NCI-H1694 treated with DMSO at 0.1 percent for 48 hours (cell line): ENCODE results near the gene PPP2R5E.

Experiments used
- DNase-seq: peaks from one replicate; lab custom pipeline; 2025; lab: John Stamatoyannopoulos, UW

PPP2R5E gene

DNA sequence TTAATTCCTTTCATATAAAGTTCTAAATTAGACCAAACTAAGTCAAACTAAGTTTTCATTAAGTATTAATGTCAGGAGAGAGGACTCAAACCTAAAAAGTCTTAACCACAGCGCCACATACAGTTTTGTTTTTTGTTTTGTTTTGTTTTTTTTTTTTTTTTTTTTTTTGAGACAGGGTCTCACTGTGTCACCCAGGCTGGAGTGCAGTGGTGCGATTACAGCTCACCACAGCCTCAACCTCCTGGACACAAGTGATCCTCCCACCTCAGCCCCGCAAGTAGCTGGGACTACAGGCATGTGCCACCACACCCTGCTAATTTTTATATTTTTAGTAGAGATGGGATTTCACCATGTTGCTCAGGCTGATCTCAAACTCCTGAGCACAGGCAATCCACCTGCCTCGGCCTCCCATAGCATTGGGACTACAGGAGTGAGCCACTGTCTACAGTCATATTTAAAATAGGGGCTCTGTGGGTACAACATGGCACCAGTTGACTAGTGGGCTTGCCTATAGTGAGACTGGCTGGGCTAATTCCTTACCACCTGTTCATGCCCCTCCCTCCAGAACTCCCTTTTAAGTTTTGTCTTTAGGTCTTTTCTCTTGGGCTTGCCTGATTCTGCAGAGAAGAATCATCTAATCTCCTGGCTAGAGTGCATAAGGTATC is 110.2 kb downstream of the PPP2R5E start:
- DNase-seq = no peak

GRCh38 chr14:63432228-63432627 is 110.9 kb downstream of the PPP2R5E start:
- DNase-seq = no peak

GRCh38 chr14:63431466-63431865 is 111.7 kb downstream of the PPP2R5E start:
- DNase-seq = no peak

DNA sequence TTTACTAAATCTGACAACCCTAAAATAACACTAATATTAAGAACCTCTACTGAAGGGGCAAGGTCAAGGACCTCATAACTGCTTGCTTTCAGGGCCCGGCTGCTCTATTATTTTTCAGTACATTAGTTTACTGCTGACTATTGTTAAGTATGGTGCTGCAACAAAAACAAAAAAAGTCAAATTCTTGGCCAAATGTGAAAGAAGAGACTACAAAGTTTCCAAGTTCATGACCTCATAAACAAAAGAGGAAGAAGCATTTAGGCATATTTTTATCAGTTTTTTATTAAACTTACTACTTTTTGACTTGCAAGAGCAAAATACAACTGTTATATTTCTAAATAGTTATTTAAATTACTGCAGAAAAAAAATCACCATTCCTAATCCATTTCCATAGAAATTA is 114.7 kb downstream of the PPP2R5E start:
- DNase-seq = no peak

DNA sequence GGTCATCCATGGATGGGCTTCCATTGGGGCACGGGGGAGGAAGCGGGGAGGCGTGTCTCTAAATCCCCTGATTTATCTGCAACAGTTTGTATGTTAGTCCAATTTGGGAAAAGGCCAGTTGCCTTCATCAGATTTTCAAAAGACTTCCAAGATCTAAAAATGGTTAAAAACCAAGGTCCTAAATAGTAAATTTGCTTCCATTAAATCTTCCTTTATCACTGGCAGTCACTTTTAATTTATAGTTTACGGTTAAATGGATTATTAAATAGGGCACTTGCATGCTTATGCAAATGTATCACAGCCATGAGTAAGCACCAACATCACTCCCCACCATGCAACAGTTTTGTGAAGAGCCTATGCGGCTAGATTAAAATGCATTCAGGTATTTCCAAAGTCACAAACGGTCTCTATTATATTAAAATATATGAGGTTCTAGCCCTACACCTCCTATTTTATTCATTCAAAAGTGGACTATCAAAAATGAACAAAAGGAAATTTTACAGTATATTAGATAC is 116.3 kb downstream of the PPP2R5E start:
- no peak for DNase-seq

- DNase-seq = no peak
Measured at GRCh38 chr14:63423889-63424288, 119.3 kb downstream of the PPP2R5E start.

DNA sequence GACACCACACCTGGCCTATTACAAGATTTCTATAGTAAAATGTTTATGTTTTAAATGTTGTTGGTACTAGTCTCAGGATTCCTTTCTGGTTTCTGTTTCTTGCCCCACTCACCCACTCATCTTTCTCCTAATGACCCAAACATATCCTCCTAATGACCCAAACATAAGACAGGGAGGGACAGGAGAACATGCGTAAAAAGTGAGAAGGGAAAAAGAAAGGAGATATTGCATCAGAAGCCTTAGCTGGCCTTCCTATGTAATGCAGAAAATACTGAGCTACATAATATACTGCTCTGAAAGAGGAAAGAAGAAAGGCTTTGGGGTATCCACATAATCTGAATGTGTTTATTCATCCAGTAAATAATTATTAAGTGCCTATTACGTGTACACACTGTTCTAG is 119.8 kb downstream of the PPP2R5E start:
- DNase-seq = no peak

DNA sequence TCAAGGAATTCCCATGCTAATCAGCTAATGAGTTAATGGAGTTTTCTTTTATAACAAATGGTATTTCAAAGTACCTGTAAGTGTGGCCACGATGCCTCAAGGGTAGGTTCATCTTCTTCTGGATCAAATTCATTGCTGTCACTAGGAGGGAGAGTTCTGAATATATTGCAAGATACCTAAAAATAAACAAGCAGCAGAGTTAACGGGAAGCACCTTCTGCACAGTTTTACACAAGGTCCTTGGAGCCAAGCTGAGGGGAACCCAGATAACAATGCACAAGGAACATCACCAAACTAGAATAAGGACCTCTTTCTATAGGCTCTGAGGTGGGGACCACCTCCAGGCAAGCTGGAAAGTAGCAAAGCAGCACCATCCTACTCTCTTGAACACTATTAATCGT is 121.3 kb downstream of the PPP2R5E start:
- no peak for DNase-seq

- no peak for DNase-seq
Measured at GRCh38 chr14:63421226-63421625, 122.0 kb downstream of the PPP2R5E start.

GRCh38 chr14:63418020-63418419 is 125.2 kb downstream of the PPP2R5E start:
- no peak for DNase-seq

DNA sequence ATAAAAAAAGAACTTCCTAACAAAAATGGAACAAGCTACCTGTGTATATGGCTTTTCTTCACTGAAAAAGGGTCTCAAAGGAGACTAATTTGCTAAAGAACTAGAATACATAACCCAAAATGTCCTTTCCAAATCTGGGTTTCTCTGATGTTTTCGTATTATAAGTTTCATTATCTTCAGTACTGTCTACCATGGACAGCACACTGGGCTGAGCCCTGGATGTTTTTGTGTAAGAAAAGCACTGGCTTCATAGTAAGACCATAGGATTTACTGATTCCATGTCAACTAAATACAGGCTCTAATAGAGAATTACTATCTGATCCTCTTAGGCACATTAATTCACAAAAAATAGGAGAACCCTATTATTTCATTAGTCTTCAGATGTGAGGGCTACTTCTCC is 130.2 kb downstream of the PPP2R5E start:
- DNase-seq = no peak

DNA sequence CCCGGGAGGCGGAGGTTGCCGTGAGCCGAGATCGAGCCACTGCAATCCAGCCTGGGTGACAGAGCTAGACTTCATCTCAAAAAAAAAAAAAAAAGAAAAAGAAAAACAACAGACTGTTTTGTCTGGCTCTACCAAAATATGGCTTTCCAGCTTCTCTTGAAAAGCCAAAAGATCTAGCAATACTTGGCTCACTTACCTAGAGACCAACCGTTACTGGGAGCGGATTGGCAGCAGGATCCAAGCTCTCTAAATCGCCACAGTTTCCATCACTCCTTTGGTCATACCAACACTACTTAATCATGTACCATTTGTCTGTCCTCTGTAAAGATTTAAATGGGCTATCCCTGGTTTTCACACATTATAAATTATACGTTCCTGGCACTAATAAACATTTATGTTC is 136.8 kb downstream of the PPP2R5E start:
- DNase-seq = no peak

DNA sequence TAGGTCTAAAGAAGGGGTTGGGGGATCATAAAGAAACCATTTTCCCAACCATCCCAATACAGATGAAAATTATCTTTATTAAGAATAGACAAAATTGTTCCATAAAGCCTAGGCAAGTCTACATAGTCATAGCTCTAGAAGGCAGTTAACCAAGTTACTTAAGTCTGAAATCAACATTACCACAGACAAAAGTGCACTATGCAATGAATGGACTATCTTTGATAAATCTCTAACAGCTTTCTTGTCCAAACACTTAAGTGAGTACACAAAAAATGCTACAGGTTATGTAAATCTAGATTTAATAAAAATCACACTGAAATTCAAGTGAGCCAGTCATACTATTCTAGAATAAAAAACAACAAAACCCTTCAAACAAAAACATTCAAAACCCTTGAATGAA is 137.5 kb downstream of the PPP2R5E start:
- DNase-seq = no peak

DNA sequence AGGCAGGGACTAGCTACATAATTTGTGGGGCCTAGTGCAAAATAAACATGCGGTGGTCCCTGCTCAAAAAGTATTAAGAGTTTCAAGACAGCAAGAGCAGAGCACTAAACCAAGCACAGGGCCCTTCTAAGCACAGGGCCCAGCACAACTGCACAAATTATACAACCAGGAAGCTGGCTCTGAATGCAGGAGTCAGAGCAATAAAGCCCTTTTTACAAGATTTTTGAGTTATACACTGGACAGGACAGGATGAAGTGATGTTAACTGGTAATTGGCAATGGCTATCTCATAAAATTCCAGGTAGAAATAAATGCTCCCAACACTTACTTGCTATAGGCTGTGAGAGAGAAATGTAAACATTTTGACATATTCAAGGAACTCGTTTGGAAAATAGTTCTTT is 138.3 kb downstream of the PPP2R5E start:
- no peak for DNase-seq

DNA sequence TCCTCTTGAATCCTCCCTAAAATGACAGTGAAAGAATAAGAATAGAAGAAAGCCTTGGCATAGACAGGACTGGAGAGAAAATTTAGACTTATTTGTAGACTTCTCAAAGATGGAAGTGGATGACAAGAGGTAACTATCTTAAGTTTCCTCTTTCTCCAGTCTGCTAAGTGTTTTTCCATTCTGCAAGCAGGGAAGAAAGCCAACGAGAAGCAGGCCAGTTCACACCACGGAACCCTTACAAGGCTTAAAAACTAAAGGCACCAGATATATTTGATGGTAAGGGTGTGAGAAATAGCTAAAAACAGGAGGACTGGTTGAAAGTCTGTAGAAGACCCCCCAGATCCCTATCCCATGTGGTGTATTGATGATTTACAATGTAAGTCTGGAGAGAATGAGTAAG is 141.5 kb downstream of the PPP2R5E start:
- DNase-seq = no peak

GRCh38 chr14:63398952-63399351 is 144.2 kb downstream of the PPP2R5E start:
- DNase-seq = no peak

GRCh38 chr14:63394841-63395240 is 148.3 kb downstream of the PPP2R5E start:
- DNase-seq = no peak

- no peak for DNase-seq
Measured at GRCh38 chr14:63394432-63394831, 148.7 kb downstream of the PPP2R5E start.

GRCh38 chr14:63393012-63393411 is 150.2 kb downstream of the PPP2R5E start:
- DNase-seq = no peak

DNA sequence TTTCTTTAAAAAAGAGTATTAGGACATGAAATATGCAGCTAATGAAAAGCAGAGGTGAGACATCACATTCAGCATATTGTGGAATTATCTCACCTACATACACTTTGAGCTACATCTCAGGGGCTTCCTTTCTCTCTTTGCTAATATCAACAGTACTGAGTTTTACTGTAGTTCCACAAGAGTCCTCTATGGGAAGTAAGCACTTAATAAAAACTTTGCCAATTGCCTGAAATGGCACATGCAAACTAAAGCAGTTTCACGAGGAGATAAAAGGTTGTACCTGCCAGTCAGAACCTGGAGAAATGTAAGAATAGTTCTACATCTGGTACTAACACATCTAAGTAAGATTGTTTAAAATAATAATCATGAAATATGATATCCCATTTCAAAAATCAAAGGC is 150.9 kb downstream of the PPP2R5E start:
- no peak for DNase-seq

DNA sequence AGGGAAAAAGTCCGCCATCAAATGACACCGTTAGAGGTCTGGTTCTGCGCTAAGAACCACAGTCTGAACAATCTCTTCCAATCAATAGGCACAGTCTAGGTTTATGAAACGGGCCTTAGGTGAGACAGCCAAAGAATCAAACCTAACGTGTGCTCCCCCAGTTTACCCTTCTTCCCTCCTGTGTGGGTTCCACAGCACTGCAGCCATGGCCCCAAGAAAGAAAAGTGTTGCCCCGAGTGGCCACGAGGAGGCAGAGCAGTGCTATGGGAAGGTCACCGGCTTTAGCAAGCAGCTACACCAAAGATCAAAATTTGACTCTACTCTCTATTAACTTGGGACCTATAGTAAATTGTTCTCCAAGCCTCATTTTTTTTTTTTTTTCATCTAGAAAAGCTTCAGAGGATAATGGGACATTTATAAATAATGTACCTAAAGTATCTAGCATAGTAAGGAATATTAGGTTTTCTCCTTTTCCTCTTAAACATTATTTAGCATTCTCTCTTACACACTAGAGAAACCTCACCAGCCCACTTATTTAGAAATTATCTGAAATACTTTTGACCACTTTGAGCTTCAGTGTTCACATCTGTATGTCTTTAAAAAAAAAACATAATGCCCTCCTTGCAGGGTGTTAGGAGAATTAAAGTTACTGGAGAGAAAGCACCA is 154.3 kb downstream of the PPP2R5E start:
- DNase-seq = peak; percentile 62

GRCh38 chr14:63387711-63388110 is 155.5 kb downstream of the PPP2R5E start:
- DNase-seq = no peak

DNA sequence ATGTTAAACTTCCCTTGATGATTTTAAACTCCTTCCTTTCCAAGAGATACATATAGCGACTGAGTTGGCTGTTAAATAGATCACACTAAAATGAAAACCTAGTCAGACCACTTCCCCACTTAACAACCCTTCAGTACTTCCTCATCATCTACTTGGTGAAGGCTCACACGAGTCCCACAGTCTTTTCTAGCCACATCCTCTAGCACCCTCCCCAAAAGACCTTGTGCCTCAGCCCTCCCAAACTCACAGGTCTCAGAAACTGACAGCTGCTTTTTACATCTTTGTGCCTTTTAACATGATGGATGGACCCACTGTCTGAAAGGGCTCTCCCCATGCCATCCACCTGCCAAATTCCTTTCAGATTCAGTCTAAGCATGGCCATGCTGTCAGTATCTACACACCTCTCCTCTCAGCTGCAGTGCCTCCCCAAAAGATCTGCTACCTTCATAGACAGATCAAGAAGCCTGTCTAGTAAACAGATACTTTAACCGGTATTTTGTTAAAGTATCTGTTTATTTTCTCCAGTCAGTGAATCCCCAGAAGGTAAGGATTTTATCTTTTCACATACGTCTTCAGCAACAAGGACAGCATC is 159.3 kb downstream of the PPP2R5E start:
- no peak for DNase-seq
